HG02840 (cell line): ENCODE measurements around the gene TYMP.
A peak's percentile ranks its signal among the peaks of the same experiment; 100 is the strongest.
"Not testable (repeated sequence)": the region's sequence is repeated elsewhere in the genome, so short reads cannot be mapped to it uniquely, and the experiment has no call there.

Source experiments
- ATAC-seq: cut with Tn5 transposase; IDR thresholded peaks from one replicate; pipeline ENCODE4 v1.9.1; 2021; ENCODE audit warnings: mild to moderate bottlenecking, moderate library complexity, moderate number of reproducible peaks; ENCODE audit not compliant: unreplicated experiment, low FRiP score

The TYMP gene

DNA sequence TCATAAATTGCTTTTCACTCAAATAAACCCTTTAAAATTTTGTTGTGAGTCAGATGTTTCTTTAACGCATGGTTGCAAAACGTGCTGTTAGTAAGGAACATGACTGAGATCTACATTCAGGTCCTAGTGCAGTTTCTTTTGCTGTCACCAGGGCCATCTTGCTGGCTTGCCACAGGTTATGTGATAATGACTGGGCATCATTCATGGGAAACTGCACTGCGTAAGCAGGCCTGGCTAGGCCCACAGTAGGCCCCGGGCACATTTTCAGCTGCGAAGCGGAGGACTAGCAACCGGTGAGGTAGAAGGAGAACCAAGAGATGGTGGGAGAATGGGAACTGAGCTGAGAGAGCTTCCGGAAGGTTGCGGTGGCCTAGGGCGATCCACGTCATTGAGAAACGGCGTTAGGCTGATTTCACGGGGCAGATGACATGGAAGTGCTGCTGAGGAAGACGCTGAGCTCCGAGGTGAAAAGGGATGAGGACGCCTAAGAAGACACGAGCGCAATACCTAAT, 12.7 kb upstream of the TYMP start:
- no peak for ATAC-seq

DNA sequence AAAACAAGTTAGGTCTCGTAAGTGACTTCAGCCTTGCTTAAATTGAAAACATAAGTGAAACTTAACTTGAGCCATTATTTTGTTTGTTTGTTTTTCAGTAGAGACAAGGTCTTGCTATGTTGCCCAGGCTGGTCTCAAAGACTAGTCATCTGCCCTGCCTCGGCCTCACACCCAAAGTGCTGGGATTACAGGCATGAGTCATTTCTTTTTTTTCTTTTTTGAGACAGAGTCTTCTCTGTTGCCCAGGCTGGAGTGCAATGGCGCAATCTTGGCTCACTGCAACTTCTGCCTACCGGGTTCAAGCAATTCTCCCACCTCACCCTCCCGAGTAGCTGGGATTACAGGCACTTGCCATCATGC, 11.8 kb upstream of the TYMP start:
- not testable (repeated sequence) for ATAC-seq

DNA sequence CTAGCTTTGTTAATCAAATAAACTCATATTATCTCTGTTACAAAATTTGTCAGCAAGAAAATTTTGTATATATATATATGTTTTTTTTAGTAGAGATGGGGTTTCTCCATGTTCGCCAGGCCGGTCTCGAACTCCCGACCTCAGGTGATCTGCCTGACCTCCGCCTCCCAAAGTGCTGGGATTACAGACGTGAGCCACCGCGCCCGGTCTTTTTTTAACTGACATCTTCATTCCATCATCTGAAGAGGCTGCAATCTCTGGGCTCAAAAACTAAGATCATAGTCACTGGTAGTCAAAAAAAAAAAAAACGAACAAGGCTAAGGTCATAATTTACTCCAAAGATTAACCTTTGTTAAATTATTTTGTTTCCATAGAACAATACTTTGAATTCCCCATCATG, 10.6 kb upstream of the TYMP start:
- no peak for ATAC-seq

DNA sequence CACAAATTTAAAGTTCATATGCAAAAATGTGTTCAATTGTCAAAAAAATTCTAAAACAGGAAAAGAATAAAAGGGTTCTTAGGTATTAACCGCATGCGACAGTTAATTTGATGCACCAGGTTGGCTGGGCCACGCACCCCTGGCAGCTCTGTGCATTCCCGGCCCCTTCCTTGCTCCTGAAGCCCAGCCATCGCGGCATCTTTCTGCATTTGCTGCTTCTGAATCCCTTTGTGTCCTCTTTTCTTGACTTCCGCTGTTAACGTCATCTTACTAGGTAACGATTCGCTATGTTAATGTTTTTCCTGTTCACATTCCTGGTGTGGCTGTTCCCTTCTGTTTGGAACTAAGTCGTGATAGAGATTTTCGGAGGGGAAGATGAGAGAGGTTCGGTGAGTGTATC, 8.0 kb upstream of the TYMP start:
- no peak for ATAC-seq

DNA sequence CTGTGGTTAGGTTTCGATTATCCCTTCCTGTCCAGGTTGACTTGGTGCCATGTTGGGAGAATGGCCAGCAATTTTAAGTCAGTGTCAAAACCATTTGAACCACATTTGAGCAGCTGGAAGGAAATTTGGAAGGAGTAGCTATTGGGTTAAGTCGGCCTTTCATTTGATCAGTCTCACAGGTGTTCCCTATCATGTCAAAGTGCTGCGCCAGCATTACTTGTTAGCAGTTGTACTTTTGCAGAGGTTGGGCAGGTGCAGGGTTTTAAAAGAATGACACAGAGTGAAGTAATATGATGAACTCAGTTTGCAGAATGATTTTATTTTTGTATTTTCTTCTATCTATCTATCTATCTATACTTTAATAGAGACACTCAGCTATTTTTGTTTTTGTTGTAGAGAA, 6.4 kb upstream of the TYMP start:
- no peak for ATAC-seq

DNA sequence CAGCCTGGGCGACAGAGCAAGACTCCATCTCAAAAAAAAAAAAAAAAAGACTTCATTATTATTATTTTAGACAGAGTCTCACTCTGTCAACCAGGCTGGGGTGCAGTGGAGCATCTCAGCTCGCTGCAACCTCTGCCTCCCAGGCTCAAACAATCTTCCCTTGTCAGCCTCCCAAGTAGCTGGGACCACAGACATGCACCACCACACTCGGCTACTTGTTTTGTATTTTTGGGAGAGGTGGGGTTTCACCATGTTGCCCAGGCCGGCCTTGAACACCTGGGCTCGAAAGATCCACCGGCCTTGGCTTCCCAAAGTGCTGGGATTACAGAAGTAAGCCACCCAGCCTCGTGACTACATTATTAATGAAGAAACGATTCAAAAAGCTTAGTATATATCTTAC, 5.3 kb upstream of the TYMP start:
- ATAC-seq, result no peak

DNA sequence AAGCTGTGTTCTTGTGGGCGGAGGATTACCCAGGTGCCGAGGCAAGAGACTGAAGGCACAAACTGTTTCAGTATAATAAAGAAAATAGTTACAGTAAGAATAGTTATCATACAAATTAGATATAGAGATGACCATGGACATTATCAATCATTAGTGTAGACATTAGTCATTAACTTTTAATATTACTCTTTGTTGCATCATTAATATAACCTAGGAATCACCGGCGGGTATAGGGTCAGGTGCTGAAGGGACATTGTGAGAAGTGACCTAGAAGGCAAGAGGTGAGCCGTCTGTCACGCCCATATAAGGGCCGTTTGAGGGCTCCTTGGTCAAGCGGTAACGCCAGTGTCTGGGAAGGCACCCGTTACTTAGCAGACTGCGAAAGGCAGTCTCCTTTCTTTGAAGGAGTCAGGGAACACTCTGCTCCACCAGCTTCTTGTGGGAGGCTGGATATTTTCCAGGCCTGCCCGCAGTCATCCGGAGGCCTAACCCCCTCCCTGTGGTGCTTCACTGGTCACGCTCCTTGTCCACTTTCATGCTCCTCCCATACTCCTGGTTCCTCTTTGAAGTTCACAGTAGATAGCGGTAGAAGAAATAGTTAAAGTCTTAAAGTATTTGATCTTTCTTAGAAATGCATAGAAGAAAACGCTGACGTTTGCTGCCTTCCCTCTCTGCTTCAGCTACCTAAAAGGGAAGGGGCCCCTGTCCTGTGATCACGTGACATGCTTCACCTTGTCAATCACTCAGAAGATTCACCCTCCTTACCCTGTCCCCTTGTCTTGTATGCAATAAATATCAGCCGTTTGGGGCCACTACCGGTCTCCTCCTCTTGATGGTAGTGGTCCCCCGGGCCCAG, 4.3 kb upstream of the TYMP start:
- ATAC-seq, result not testable (repeated sequence)

DNA sequence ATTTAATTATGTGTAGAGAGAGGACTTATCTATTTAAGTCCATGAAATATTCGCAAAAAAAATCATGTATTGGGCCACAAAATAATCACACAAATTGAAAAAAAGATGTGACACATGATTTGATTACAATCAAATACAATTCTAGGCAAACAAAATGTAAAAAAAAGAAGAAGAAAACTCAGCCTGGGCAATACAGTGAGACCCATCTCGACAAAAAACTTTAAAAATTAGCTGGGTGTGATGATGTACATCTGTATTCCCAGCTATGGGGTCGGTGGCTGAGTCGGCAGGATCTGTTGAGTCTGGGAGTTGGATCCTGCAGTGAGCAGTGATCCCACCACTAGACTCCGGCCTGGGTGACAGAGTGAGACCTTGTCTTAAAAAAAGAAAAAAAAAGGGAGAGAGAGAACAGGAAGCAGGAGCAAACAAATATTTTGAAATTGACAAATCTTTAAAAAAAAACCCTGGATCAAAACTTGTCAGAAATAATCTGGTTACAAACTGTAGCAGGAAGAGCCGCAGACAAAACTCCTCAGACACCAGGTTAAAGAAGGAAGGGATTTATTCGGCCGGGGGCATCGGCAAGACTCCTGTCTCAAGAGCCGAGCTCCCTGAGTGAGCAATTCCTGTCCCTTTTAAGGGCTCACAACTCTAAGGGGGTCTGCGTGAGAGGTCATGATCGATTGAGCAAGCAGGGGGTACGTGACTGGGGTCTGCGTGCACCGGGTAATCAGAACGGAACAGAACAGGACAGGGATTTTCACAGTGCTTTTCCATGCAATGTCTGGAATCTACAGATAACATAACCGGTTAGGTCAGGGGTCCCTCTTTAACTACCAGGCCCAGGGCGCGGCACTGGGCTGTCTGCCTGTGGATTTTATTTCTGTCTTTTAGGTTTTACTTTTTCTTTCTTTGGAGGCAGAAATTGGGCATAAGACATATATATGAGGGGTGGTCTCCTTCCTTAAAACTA, 3.3 kb upstream of the TYMP start:
- ATAC-seq, result no peak

DNA sequence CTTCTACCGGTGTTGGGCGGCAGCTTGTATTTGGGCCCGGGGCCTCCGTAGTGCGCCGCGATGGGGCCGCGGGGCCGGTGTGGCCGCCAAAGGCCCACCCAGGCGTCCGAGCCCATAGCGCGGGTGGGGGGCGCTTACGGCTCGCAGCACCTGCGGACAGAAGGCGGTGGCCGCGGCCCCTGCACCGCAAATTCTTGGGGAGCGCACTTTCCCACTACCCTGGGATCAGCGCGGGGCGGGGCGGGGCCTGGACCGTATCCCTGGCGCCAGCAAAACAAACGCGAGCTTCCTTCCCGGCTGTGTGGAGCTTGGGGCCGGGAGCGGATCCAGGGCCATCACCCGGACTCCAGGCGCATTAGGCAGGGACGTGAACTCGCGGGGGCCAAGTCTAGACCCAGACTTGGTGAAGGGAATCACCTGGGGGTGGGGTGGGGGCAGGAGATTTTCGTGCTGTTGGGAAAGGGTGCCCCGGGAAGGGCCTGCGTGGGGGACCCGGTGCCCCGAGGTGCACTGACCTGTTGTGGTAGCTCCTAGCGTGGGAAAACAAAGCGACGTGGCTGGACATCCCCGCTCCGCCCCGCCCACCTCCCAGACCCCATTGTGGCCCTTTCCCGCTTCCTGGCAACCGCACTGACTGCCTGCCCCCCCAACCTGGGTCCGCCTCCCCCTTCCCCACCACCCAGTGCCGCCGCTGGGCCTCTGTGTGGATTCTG, 2.3 kb upstream of the TYMP start:
- ATAC-seq, result no peak

DNA sequence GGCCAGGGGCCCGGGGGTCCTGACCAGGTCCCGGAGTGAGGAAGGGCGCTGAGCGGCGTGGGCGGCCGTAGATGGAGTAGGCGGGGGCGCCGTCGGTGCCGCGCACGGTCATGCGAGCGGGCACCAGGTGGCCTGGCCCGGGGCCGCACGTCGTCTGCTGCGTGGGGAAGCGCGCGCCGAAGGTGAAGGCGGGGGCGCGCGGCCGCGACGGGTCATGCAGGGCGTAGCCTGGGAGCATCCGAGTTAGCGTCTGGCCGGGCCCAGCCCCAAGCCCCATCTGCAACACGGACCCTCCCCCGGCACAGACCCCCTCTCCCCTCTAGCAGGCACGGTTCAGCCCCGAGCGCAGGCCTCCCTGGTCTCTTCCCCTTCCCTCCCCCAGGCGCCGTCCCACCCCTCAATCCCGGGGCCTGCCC, 1.7 kb upstream of the TYMP start:
- no peak for ATAC-seq

DNA sequence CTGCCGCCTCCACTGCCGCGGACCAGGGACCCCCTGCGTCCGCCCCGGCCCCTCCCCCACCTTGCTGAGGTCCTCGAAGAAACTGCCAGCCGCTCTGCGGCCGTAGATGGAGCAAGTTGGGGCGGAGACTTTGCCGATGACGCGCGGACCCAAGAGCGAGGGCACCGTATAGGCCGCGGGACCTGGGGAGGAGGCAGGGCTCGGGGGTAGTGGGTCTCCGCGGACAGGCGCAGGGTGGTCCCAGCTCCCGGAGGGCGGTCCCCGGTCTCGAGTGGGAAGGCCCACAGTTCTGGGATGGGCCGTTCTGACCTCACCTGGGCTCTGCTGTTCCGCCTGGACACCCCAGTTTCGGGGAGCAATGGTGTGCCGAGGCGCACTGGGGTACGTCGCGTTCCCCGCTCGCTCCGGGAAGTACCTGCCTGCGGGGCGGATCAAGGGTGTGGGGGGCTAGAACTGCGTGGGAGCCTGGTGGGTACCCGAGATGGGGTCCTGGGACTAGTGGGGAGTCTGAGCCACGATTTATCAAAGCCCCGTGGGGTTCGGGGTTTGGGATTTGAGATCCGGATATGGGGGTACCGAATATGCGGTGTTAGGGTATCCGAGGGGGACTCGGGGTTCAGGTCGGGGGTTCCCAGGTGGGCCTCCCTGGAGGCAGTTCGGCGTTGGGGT, 1.2 kb upstream of the TYMP start:
- no peak for ATAC-seq

DNA sequence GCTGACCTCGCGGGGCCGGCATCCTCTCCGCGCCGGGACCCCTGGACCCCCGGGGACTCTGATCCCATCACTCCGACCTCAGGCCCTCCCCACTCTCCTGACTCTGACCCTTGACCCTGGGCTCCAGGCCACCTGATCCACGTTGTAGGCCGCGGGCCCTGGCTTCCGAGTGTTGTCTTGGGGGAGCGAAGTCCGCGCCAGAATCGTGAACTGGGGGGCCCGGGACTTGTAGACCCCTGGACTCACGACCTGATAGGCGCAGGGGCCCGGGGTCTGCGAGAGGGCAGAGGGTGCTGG, 716 bp upstream of the TYMP start:
- no peak for ATAC-seq

DNA sequence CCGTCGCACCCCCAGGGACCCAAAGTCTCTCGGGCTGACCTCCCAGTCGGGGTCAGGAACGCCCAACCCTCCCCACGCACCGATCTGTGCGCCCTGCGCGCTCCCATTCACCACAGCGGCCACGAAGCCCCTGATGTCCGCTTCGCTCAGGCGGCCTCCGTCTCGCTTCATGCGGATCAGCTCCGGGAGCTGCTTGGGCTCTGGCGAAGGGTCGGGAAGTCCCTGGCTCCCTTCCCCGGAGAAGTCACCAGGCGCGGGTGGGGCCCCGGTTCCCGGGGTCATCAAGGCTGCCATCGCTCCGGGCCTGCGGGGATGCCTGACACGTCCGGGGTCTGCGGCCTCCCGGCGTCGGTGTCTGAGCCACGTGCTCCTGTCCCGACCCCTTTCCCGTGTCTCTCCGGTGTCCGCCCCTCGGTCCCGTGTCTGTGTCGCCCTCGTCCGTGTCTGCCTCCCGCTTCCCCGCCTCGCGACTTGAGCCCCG, 356 bp downstream of the TYMP start:
- ATAC-seq, result no peak

DNA sequence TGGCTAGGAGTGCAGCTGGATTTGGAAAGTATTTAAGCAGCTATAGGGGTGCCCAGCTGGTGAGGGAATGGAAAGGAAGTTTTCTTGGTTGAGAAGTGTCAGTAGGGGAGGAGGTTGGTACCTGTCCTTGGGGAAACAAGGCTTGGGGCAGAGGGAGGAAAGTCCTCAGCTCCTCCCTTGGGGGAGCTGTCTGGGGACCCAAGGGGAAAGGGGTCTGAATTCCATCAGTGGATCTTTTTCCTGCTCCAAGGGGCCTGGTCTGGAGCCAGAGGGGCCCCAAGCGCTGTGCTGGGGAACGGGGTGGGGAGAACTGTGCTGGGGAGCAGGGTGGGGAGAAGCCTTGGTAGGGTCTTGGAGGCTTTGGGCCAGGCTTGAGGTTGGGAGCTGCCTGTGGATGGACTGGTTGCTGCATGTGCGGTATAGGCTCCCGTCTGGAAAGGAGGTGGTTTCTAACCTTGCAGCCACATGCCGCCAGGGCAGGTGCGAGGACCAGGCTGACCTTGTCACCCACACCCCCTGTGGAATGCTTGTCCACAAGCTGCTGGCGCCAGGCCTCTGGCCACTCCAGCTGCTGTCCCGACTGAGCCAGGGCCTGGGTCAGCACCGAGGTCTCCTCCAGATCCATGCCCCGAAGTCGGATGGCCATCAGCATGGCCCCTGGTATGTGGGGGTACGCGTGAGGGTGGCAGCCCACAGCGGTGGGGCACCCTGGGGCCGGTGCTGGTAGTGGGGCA, 963 bp downstream of the TYMP start:
- ATAC-seq, result no peak

DNA sequence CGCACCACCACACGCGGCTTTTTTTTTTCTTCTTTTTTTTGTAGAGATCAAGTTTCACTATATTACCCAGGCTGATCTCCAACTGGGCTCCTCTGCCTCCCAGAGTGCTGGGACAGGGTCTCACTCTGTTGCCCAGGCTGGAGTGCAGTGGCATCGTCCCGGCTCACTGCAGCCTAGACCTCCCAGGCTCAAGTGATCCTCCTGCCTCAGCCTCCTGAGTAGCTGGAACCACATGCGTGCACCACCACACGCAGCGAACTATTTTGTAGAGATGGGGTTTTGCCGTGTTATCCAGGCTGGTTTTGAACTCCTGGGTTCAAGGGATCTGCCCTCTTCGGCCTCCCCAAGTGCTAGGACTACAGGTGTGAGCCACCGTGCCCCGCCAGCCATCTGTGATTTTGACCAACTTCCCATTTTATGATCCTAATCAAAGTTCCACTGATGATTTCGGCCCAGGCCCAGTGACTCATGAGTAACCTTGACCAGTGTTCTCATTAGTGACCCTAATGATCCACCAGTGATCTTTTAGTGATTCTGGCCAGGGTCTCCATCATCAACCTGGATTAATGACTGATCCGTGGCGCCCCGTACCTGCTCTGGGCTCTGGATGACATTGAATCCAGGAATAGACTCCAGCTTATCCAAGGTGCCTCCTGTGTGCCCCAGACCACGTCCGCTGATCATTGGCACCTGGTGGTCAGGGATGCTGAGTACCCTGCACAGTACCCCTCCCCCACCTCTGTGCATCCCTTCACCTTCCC, 1.7 kb downstream of the TYMP start:
- no peak for ATAC-seq

DNA sequence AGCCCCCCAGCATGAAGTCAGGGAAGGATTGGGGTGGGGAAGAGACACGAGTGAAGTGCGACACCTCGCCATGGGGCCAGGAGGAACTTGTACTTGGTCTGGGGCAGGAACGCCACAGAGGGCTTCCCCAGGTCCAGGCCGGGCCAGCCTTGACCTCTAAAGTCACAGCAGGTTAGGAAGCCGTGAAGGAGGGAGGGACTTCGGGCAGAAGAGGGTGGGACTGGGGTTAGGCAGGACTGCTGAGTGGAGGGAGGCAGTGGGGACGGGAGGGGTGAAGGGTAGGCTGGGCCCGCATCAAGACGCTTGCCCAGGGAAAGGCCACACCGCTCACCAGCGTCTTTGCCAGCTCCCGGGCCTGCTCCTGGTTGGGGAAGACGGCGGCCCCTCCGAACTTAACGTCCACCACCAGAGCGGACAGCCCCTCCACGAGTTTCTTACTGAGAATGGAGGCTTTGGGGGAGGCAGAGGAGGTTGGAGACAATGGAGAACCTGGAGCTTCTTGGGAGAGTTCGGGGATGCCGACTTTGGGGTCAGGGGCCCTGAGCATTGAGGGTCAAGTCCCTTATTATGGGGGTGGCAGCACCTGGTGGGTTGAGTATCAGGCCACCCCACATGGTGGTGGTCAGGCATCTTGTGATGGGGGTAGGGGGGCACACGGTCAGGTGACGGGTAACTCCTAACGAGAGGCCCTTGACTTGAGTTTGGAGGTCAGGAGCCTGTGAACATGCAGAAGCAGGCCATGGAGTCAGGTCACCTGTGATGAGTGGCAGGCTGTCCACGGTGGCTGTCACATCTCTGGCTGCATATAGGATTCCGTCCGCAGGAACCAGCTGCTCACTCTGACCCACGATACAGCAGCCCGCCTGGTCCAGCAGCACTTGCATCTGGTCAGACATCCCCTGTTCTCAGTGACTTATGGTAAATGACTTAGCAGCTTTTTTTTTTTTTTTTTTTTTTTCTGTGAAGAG, 2.7 kb downstream of the TYMP start:
- no peak for ATAC-seq

DNA sequence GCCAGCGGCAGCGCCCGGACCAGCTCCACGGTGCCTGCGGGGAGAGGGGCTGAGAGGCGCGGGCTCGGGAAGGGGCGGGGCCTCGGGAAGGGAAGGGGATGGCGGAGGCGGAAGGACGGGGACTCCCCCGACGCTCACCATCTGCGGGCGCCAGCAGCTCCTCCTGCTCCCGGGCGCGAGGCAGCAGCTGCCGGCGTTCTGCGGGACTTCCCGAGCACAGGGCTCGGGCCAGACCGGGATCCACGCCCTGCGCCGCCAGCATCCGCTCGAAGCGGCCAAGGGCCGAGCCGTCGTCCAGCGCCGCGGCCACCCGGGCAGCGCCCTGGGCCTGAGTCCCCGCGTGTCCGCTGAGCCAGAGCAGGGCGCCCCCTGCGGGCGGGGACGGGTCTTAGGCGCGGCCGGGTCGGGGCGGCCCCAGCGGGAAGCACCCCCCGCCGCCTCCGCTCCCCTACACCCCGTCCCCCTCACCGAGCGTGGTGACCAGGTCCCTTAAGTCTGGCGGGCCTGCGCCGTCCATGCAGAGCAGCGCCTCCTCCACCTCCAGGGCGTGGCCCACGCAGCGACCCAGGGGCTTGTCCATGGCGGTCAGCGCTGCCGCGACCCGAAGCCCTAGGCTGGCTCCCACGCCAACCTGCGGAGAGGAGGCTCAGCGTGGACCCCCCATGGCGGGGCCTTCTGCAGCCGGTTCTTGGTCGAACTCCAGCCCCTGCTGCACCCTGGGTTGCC, 3.5 kb downstream of the TYMP start:
- peak; percentile 14 for ATAC-seq
